Suprapubic skin (tissue), 4 donors: Measurements from ENCODE around the gene GRID1. TPM values are rescaled to one million over a fixed set of nuclear protein-coding genes. Genes with fewer than 3 reads are reported as not detected.

Experiments used
- DNase-seq, 2 donors: peaks; one replicate each; pipeline ENCODE4 v3.0.0-alpha.2; 2019; ENCODE audit warnings: low spot score in 2 of 2
- H3K27ac ChIP-seq: fragments of 200-600 bp; sonication (generic); one replicate; pipeline ENCODE4 v1.5.1; 2019
- H3K27me3 ChIP-seq: fragments of 200-600 bp; sonication (generic); one replicate; pipeline ENCODE4 v1.5.1; 2019
- H3K36me3 ChIP-seq: fragments of 200-600 bp; sonication (generic); one replicate; pipeline ENCODE4 v1.5.1; 2019
- H3K4me1 ChIP-seq: fragments of 200-600 bp; sonication (generic); one replicate; pipeline ENCODE4 v1.5.1; 2019
- H3K4me3 ChIP-seq: fragments of 200-600 bp; sonication (generic); one replicate; pipeline ENCODE4 v1.5.1; 2019; ENCODE audit warnings: mild to moderate bottlenecking
- H3K9me3 ChIP-seq: fragments of 200-600 bp; sonication (generic); one replicate; pipeline ENCODE4 v1.5.1; 2019
- EP300 ChIP-seq: sonication (generic); formaldehyde crosslinking; IDR thresholded peaks from one replicate; pipeline ENCODE4 v1.6.1; 2017; ENCODE audit warnings: antibody characterized with exemption
- POLR2A ChIP-seq, 2 donors: fragments of 450-650 bp; IDR thresholded peaks; one replicate each; pipeline ENCODE4 v1.6.1; 2017; ENCODE audit warnings: antibody characterized with exemption in 2 of 2, mild to moderate bottlenecking in 2 of 2, moderate library complexity in 2 of 2
- POLR2AphosphoS5 ChIP-seq, 3 donors: sonication (generic); formaldehyde crosslinking; IDR thresholded peaks; one replicate each; pipeline ENCODE4 v1.6.1; 2017; ENCODE audit warnings: antibody characterized with exemption in 3 of 3
- WGBS: methylation state at CpG from one replicate; pipeline ENCODE4 v1.1.5; 2018; 5-methylcytosine and 5-hydroxymethylcytosine counted together
- total RNA-seq, 4 donors: library from RNA; depleted of rRNA; stranded (reverse); fragments of >200 nt; gene quantifications; one replicate each; pipeline ENCODE4 v1.1.0, GENCODE V29; 2016
- TF ChIP-seq, protein P1 (sequence below), 2 donors: fragments of 200-600 bp in 1 of 2; fragments of 450-650 bp in 1 of 2; sonication (generic) in 1 of 2; IDR thresholded peaks; one replicate each; pipeline ENCODE4 v1.5.1; 2016 to 2019; ENCODE audit warnings: antibody characterized with exemption in 2 of 2, mild to moderate bottlenecking in 1 of 2, moderate library complexity in 1 of 2

GRID1 gene
- total RNA-seq, 4 donors from 2014 or later: 1.8 to 3.1 (median 2.4) TPM

DNA sequence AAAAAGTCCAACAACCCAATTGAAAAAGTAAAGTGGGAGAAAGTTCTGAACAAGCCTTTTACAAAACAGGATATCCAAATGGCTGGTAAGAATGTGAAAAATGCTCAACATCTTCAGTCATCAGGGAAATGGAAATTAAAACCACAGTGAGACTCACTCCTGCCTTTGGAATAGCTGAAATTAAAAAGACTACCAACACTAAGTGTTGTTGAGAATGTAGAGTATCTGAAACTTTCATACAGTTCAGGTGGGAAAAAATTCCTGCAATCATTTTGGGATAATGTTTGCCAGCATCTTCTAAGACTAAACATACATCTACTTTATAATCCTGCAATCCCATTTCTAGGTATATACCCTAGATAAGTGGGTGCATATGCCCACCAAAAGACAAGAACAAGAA is 395.1 kb downstream of the GRID1 start:
- H3K27ac ChIP-seq: no peak overlapping the region
- H3K27me3 ChIP-seq: no peaks in the 10 kb centered on the region
- DNase-seq: no peak
- H3K4me3 ChIP-seq: no peak overlapping the region
- H3K4me1 ChIP-seq: no peaks in the 10 kb centered on the region
- TF ChIP-seq POLR2AphosphoS5 (IDR thresholded peaks at IDR 0.05): no peak
- TF ChIP-seq EP300: no peak
- TF ChIP-seq POLR2A (IDR thresholded peaks at IDR 0.05): no peak
- TF ChIP-seq, protein P1, sequence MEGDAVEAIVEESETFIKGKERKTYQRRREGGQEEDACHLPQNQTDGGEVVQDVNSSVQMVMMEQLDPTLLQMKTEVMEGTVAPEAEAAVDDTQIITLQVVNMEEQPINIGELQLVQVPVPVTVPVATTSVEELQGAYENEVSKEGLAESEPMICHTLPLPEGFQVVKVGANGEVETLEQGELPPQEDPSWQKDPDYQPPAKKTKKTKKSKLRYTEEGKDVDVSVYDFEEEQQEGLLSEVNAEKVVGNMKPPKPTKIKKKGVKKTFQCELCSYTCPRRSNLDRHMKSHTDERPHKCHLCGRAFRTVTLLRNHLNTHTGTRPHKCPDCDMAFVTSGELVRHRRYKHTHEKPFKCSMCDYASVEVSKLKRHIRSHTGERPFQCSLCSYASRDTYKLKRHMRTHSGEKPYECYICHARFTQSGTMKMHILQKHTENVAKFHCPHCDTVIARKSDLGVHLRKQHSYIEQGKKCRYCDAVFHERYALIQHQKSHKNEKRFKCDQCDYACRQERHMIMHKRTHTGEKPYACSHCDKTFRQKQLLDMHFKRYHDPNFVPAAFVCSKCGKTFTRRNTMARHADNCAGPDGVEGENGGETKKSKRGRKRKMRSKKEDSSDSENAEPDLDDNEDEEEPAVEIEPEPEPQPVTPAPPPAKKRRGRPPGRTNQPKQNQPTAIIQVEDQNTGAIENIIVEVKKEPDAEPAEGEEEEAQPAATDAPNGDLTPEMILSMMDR (IDR thresholded peaks at IDR 0.05): no peak
- H3K9me3 ChIP-seq: peaks cover 4% of the 10 kb centered on the region
- H3K36me3 ChIP-seq: no peaks in the 10 kb centered on the region

DNA sequence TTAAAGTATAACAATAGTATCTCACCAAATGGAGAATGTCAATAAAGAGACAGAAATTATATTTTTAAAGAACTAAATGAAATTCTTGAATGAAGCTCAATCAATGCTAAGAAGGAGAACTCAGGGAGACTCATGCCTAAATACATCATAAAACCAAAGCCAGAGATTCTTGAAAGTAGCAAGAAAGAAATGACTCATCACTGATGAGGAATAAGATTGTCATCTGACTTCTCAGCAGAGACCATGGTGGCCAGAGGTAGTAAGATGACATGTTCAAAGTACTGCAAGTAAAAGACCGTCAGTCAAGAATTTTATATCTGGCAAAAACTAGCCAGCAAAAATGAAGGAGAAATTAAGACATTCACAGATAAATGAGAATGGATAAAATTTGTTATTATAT is 399.0 kb downstream of the GRID1 start:
- H3K27me3 ChIP-seq: no peaks in the 10 kb centered on the region
- H3K9me3 ChIP-seq: peaks cover 8% of the 10 kb centered on the region
- no peaks in the 10 kb centered on the region for H3K4me1 ChIP-seq
- no peak overlapping the region for H3K27ac ChIP-seq
- DNase-seq: no peak
- TF ChIP-seq POLR2AphosphoS5 (IDR thresholded peaks at IDR 0.05): no peak
- TF ChIP-seq EP300: no peak
- TF ChIP-seq POLR2A (IDR thresholded peaks at IDR 0.05): no peak
- TF ChIP-seq, protein P1 (IDR thresholded peaks at IDR 0.05): no peak
- WGBS: 80% methylated on average over 1 of the region's 1 CpG
- H3K36me3 ChIP-seq: no peaks in the 10 kb centered on the region
- no peak overlapping the region for H3K4me3 ChIP-seq

DNA sequence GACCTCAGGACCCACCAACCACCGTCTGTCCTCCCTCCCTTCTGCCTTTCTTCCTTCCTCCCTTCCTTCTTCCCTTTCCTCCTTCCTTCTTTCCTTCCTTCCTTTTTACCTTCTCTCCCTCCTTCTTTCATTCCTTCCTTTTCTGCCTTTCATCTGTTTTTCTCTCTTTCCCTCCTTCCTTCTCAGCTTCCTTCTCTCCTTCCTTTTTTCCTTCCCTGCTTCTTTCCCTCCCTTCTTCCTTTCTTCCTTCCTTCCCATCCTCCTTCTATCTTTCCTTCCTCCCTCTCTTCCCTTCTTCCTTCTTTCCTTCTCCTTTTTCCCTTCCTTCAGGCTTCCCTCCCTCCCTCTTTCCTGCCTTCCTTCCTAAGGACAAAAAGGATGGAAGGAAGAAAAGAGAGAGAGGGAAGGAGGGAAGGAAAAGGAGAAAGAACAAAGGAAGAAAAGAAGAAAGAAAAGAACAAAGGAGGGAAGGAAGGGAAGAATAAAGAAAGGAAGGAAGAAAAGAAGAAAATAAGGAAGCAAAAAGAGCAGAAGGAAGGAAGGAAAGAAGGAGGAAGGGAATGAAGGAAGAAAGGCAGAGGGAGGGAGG is 405.0 kb downstream of the GRID1 start:
- Histone ChIP-seq H3K27ac (no peak overlapping the region), H3K4me3 (no peak overlapping the region), H3K9me3 (peaks cover 3% of the 10 kb centered on the region), H3K4me1 (no peaks in the 10 kb centered on the region), H3K27me3 (no peaks in the 10 kb centered on the region), H3K36me3 (no peaks in the 10 kb centered on the region)
- DNase-seq: no peak
- TF ChIP-seq EP300: no peak
- TF ChIP-seq, protein P1 (IDR thresholded peaks at IDR 0.05): no peak
- TF ChIP-seq POLR2A (IDR thresholded peaks at IDR 0.05): no peak
- TF ChIP-seq POLR2AphosphoS5 (IDR thresholded peaks at IDR 0.05): no peak
- WGBS: 83% methylated on average over 1 of the region's 1 CpG

DNA sequence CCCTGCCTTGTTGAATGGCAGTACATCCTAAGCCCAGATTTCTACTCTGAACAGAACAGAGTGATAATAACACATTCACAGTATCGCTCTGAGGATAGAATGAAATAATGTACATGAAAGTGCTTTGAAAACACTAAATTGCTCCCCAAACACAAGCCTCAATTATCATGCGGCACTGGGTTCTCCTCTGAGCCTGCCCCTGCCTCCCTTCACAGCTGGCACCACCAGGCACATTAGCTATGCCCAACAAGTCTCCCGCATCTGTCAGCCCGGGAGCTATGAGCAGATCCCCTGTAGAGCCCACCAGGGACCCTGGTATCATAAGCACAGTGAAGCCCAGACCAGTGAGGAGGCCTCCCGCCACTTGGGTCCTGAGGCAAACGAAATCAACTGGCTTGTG is 405.5 kb downstream of the GRID1 start:
- Histone ChIP-seq H3K36me3 (no peaks in the 10 kb centered on the region), H3K27ac (no peak overlapping the region), H3K4me1 (no peaks in the 10 kb centered on the region), H3K27me3 (no peaks in the 10 kb centered on the region), H3K4me3 (no peak overlapping the region), H3K9me3 (peaks cover 3% of the 10 kb centered on the region)
- 92% methylated on average over 6 of the region's 6 CpGs for WGBS
- no peak for DNase-seq
- no peak for TF ChIP-seq EP300
- TF ChIP-seq POLR2A (IDR thresholded peaks at IDR 0.05): no peak
- TF ChIP-seq, protein P1 (IDR thresholded peaks at IDR 0.05): no peak
- no peak for TF ChIP-seq POLR2AphosphoS5 (IDR thresholded peaks at IDR 0.05)

DNA sequence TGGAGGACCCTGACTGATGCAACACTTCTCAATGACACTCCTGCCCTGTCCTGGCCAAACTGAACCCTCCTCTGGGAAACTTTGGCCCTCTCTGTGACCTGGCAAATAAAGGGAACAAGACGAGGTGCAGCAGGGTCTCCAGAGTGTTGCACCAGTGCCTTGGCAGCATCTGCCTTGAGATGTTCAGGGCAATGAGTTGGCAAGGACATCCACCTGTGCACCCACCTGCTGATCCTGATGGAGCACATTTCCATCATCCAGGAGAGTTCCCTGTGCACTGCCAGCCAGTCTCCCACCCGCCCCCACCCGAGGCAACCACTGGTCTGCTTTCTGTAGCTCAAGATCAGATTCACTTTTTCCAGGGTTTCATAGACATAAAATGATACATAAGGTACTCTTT is 407.4 kb downstream of the GRID1 start:
- H3K27ac ChIP-seq: no peak overlapping the region
- WGBS: 73% methylated on average over 3 of the region's 3 CpGs
- DNase-seq: no peak
- H3K36me3 ChIP-seq: no peaks in the 10 kb centered on the region
- H3K9me3 ChIP-seq: no peaks in the 10 kb centered on the region
- H3K27me3 ChIP-seq: no peaks in the 10 kb centered on the region
- H3K4me3 ChIP-seq: no peak overlapping the region
- no peaks in the 10 kb centered on the region for H3K4me1 ChIP-seq
- TF ChIP-seq, protein P1 (IDR thresholded peaks at IDR 0.05): no peak
